GM12891 (cell line): ENCODE measurements around the gene GOLPH3.

Experiments
- DNase-seq: peaks from one replicate; pipeline ENCODE4 v3.0.0; 2011; ENCODE audit warnings: low spot score; ENCODE audit not compliant: insufficient read length
- FAIRE-seq: peaks from 2 replicates; lab custom pipeline; 2011; peaks lifted over from hg19 to GRCh38; lab: Jason Lieb, UNC
- PAX5 ChIP-seq: IDR thresholded peaks from 2 replicates; pipeline ENCODE4 v1.6.1; 2011; ENCODE audit warnings: low read length, moderate library complexity, mild to moderate bottlenecking; ENCODE audit not compliant: insufficient read depth, severe bottlenecking
- POLR2A ChIP-seq: IDR thresholded peaks from 2 replicates; pipeline ENCODE4 v1.6.1; 2011; ENCODE audit warnings: low read depth, low read length, control low read depth
- POLR2AphosphoS5 ChIP-seq: IDR thresholded peaks from 2 replicates; pipeline ENCODE4 v1.6.1; 2011; ENCODE audit warnings: low read depth, low read length, control low read depth
- POU2F2 ChIP-seq: IDR thresholded peaks from 2 replicates; pipeline ENCODE4 v1.6.1; 2011; ENCODE audit warnings: low read depth, mild to moderate bottlenecking, control low read depth, low read length, moderate library complexity
- SPI1 ChIP-seq: IDR thresholded peaks from 2 replicates; pipeline ENCODE4 v1.6.1; 2011; ENCODE audit warnings: low read depth, low read length, control low read depth
- TAF1 ChIP-seq: IDR thresholded peaks from 2 replicates; pipeline ENCODE4 v1.6.1; 2011; ENCODE audit warnings: low read depth, low read length, control low read depth

The GOLPH3 gene

DNA sequence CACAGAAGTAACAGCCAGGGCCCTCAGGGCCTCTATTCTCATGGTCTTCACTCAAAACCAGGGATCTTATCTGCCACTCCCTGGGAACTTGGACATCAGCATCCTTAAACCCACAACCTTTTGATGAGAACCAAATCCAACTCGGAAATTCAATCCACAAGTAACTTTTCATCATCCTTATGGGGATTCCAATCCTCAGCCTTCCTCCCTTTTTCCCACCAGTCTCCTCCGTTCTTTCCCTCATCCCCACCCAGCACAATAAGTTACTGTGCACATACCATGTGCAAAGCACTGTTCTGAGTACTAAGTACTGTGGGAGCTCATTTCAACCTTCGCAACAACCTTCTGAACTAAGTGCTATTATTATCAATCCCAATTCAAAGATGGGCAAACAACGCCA is 17.0 kb downstream of the GOLPH3 start:
- TF ChIP-seq PAX5 (no peak), SPI1 (no peak), POLR2AphosphoS5 (no peak)
- FAIRE-seq (no peak), DNase-seq (no peak)

DNA sequence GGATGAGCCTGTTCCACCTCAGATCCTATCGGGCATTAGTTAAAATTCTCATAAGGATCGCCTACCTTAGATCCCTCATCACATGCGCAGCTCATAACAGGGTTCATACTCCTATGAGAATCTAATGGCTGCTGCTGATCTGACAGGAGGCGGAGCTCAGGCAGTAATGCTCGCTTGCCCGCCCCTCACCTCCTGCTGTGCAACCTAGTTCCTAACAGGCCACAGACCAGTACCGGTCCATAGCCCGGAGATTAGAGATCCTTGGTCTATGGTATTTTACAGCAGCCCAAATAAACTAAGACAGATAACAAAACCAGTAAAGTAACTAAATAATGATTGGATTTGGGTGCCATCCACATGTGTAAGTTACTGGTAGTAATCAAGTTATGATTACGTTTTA is 17.5 kb downstream of the GOLPH3 start:
- TF ChIP-seq POU2F2 (no peak), SPI1 (no peak), TAF1 (no peak), POLR2AphosphoS5 (no peak), PAX5 (no peak), POLR2A (no peak)
- FAIRE-seq (no peak), DNase-seq (no peak)

- FAIRE-seq (no peak), DNase-seq (no peak)
- no peak for TF ChIP-seq PAX5
- no peak for TF ChIP-seq TAF1
- no peak for TF ChIP-seq SPI1
- TF ChIP-seq POLR2AphosphoS5: no peak
- no peak for TF ChIP-seq POLR2A
- TF ChIP-seq POU2F2: no peak
Measured at GRCh38 chr5:32155211-32155610, 18.9 kb downstream of the GOLPH3 start.

DNA sequence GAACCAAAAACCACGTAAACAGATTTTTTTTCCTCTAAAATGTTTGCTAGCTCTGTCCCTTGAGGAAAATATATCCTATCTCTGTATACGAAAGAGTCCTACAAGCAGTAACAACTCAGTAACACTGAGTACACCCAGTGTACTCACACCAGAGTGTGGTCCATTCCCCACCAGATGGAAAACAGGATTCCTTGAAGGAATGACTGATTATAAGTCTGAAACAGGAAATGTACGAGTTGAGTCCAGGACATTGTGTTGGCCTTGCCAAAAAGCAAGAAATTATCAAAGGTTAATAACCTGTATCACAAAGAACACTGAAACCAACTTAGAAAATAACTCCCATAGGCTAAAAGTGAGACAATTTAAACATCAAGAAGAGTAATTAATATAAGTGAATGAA is 20.4 kb downstream of the GOLPH3 start:
- no peak for DNase-seq
- TF ChIP-seq POU2F2: no peak
- TF ChIP-seq SPI1: no peak
- TF ChIP-seq PAX5: no peak
- TF ChIP-seq TAF1: no peak
- TF ChIP-seq POLR2A: no peak
- TF ChIP-seq POLR2AphosphoS5: no peak
- FAIRE-seq: no peak

- no peak for DNase-seq
- FAIRE-seq: no peak
- TF ChIP-seq POLR2A: no peak
- no peak for TF ChIP-seq TAF1
- TF ChIP-seq SPI1: no peak
- no peak for TF ChIP-seq PAX5
- no peak for TF ChIP-seq POU2F2
Measured at GRCh38 chr5:32151198-32151597, 22.9 kb downstream of the GOLPH3 start.

- no peak for TF ChIP-seq POU2F2
- TF ChIP-seq SPI1: no peak
- TF ChIP-seq POLR2AphosphoS5: no peak
- no peak for TF ChIP-seq POLR2A
- TF ChIP-seq PAX5: no peak
- TF ChIP-seq TAF1: no peak
- FAIRE-seq (no peak), DNase-seq (no peak)
Measured at GRCh38 chr5:32150366-32150765, 23.8 kb downstream of the GOLPH3 start.

DNA sequence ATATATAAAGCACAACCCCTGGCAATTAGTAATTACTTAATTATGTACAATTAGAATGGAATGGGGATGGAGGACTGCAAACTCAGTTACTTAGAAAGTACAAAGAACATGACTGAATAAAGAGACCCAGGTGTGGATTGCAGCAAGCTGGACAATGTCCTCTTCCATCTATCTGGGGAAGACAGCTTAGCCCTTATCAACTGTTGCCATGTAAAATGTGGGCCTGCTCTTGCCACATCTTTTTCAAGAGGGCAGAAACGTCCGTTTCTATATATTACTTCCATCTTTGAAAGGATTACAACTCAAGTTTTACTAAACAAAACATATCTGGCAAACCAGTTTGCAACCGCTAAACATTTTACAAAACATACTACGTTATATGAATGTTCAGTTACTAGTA is 26.2 kb downstream of the GOLPH3 start:
- no peak for DNase-seq
- FAIRE-seq: no peak
- TF ChIP-seq SPI1 (no peak), POLR2A (no peak), POLR2AphosphoS5 (no peak), POU2F2 (no peak), PAX5 (no peak), TAF1 (no peak)

DNA sequence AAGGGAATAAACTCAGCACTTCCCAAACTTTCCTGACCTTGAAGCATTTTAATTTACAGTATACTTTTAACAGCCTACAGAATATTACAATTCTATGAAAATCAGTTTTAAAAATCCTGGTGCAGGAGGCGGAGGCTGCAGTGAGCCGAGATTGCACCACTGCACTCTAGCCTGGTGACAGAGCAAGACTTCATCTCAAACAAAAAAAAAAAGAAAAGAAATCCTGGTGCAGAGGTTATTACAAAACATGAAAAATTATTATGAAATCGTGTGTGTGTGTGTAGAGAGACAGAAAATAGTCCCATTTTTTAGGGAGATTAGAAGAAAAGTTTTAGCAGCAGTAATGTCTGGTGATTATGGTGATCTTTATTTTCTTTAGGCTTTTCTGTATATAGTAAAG is 26.9 kb downstream of the GOLPH3 start:
- FAIRE-seq (no peak), DNase-seq (no peak)
- no peak for TF ChIP-seq POU2F2
- no peak for TF ChIP-seq POLR2A
- no peak for TF ChIP-seq PAX5
- no peak for TF ChIP-seq POLR2AphosphoS5
- TF ChIP-seq TAF1: no peak
- TF ChIP-seq SPI1: no peak

- no peak for TF ChIP-seq SPI1
- no peak for TF ChIP-seq TAF1
- no peak for TF ChIP-seq POLR2A
- no peak for TF ChIP-seq POLR2AphosphoS5
- no peak for TF ChIP-seq POU2F2
- TF ChIP-seq PAX5: no peak
- no peak for FAIRE-seq
- no peak for DNase-seq
Measured at GRCh38 chr5:32145378-32145777, 28.7 kb downstream of the GOLPH3 start.

DNA sequence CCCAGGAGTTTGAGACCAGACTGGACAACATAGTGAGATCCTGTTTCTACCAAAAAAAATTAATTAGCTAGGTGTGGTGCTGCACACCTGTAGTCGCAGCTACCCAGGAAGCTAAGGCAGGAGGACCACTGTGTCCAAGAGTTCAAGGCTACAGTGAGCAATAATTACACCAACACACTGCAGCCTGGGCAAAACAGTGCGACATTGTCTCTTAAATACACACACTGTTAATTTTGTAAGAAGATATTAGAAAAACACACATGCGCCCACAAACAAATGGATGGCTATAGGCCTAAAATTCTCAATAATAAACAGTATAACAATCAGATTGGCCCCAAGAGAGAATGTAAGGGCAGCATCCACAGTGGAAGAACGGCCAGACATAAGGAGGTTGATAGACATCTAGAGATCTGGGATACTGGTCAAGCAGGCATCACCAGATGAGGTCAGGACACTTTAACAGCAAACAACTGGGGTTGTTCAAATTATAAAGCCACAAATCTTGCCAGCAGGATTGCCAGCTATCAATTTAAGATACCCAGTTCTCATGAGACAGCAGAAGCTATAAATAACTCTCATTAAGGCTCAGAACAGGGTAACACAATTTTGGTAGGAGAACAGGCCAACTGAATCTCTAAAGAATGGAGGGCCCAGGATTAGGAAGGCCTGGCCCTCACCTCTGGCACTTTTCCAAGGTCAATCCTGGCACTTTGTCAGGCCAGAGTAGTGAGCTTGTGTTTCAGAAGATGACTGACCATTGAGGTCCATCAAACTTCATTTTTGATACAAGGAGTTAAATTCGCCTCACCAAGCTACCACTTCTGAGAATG is 29.5 kb downstream of the GOLPH3 start:
- no peak for FAIRE-seq
- no peak for TF ChIP-seq POU2F2
- TF ChIP-seq POLR2A: no peak
- no peak for TF ChIP-seq PAX5
- TF ChIP-seq POLR2AphosphoS5: no peak
- no peak for TF ChIP-seq TAF1
- no peak for TF ChIP-seq SPI1
- no peak for DNase-seq
